Endothelial cell of umbilical vein (primary cell): ENCODE data around the gene DNAJC12. TPM values are rescaled to one million over a fixed set of nuclear protein-coding genes. Genes with fewer than 3 reads are reported as not detected.

Experiments
- BruUV-seq: library from RNA; stranded (reverse); fragments of 400-500 nt; replicated peaks from 2 replicates; lab custom pipeline; 2021; lab: Mats Ljungman, UMichigan
- CTCF ChIA-PET: fragments of 300-600, 350-600 bp; sonication (Branson Sonifier 250); formaldehyde crosslinking; loops from one replicate; lab custom pipeline; 2021; ENCODE audit warnings: antibody characterized with exemption, inconsistent platforms; lab: Charles Lee
- POLR2A ChIA-PET: fragments of 300-600, 350-600 bp; sonication (Branson Sonifier 250); formaldehyde crosslinking; loops from one replicate; lab custom pipeline; 2021; ENCODE audit warnings: antibody characterized with exemption, inconsistent platforms; lab: Charles Lee
- DNase-seq: peaks from one replicate; pipeline ENCODE4 v3.0.0-alpha.2; 2011; ENCODE audit warnings: low read depth, low spot score
- FAIRE-seq: peaks from 2 replicates; lab custom pipeline; 2011; peaks lifted over from hg19 to GRCh38; lab: Jason Lieb, UNC
- H2AFZ ChIP-seq: 2 replicates; pipeline ENCODE4 v1.6.0; 2012; ENCODE audit warnings: low read depth, low read length, control low read depth, inconsistent platforms
- H3K27ac ChIP-seq: 2 replicates; pipeline ENCODE4 v1.5.1; 2011; ENCODE audit warnings: low read depth, mild to moderate bottlenecking, control low read depth, low read length, moderate library complexity; ENCODE audit not compliant: insufficient read depth
- H3K27me3 ChIP-seq, 2 experiments: 2 replicates each; pipeline versions ENCODE4 v1.6.0 to v1.6.1; 2011; ENCODE audit warnings: low read length in 2 of 2, mixed read lengths in 1 of 2; ENCODE audit not compliant: control insufficient read depth in 2 of 2, insufficient read depth in 2 of 2
- H3K36me3 ChIP-seq, 2 experiments: 2 replicates in 1 of 2; 3 replicates in 1 of 2; pipeline ENCODE4 v1.5.1; 2011; ENCODE audit warnings: low read length in 2 of 2, mild to moderate bottlenecking in 1 of 2, moderate library complexity in 1 of 2; ENCODE audit not compliant: control insufficient read depth in 2 of 2, insufficient read depth in 2 of 2; ENCODE audit errors: extremely low read depth in 1 of 2
- H3K4me1 ChIP-seq: 3 replicates; pipeline ENCODE4 v1.5.1; 2011; ENCODE audit warnings: mild to moderate bottlenecking, low read length; ENCODE audit not compliant: control insufficient read depth, insufficient read depth; ENCODE audit errors: extremely low read depth
- H3K4me2 ChIP-seq: 2 replicates; pipeline ENCODE4 v1.6.1; 2011; ENCODE audit warnings: low read length, control low read depth, mixed read lengths; ENCODE audit not compliant: insufficient read depth
- H3K4me3 ChIP-seq, 3 experiments: fragments of 200-600 bp in 1 of 3; sonication (generic), shearing (Covaris generic) in 1 of 3; replicated peaks in 1 of 3; 2 replicates each; pipeline ENCODE4 v1.5.1; 2011 to 2016; ENCODE audit warnings: control low read depth in 3 of 3, low read length in 3 of 3, mild to moderate bottlenecking in 2 of 3, inconsistent platforms in 1 of 3, low read depth in 1 of 3, moderate library complexity in 1 of 3; ENCODE audit not compliant: insufficient read depth in 1 of 3
- H3K79me2 ChIP-seq: 2 replicates; pipeline ENCODE4 v1.6.0; 2012; ENCODE audit warnings: low read length, inconsistent platforms; ENCODE audit not compliant: control insufficient read depth, insufficient read depth
- H3K9ac ChIP-seq: replicated peaks from 2 replicates; pipeline ENCODE3; 2011; ENCODE audit warnings: low read length, control low read depth; ENCODE audit not compliant: insufficient read depth; ENCODE audit errors: extremely low read depth
- H3K9me1 ChIP-seq: replicated peaks from 3 replicates; pipeline ENCODE4 v1.6.0; 2011; ENCODE audit warnings: mild to moderate bottlenecking, low read length; ENCODE audit not compliant: control insufficient read depth, insufficient read depth; ENCODE audit errors: extremely low read depth
- H3K9me3 ChIP-seq: replicated peaks from 2 replicates; pipeline ENCODE4 v1.5.1; 2012; ENCODE audit warnings: low read length, inconsistent platforms; ENCODE audit not compliant: control insufficient read depth, insufficient read depth
- H4K20me1 ChIP-seq: replicated peaks from 2 replicates; pipeline ENCODE3; 2011; ENCODE audit warnings: mild to moderate bottlenecking, low read length; ENCODE audit not compliant: control insufficient read depth, insufficient read depth; ENCODE audit errors: extremely low read depth
- CTCF ChIP-seq, 2 donors: IDR thresholded peaks; 1 replicate in 1 of 2; 2 replicates in 1 of 2; pipeline ENCODE4 v1.5.1; 2011; ENCODE audit warnings: low read length in 2 of 2, mild to moderate bottlenecking in 2 of 2, moderate library complexity in 2 of 2, control low read depth in 1 of 2, inconsistent platforms in 1 of 2, low read depth in 1 of 2; ENCODE audit not compliant: insufficient read depth in 1 of 2; ENCODE audit errors: extremely low read depth in 1 of 2
- EZH2 ChIP-seq: IDR thresholded peaks from 2 replicates; pipeline ENCODE4 v1.6.1; 2012; ENCODE audit warnings: borderline replicate concordance, low read depth, mild to moderate bottlenecking, moderate library complexity, low read length, inconsistent platforms; ENCODE audit not compliant: severe bottlenecking
- FOS ChIP-seq: IDR thresholded peaks from 2 replicates; pipeline ENCODE4 v1.6.1; 2011; ENCODE audit warnings: mild to moderate bottlenecking, low read length, moderate library complexity, borderline replicate concordance; ENCODE audit not compliant: insufficient read depth
- GATA2 ChIP-seq: IDR thresholded peaks from 2 replicates; pipeline ENCODE4 v1.7.0; 2011; ENCODE audit warnings: low read depth, mild to moderate bottlenecking, moderate library complexity, mixed read lengths, low read length; ENCODE audit not compliant: insufficient read length, insufficient read depth
- MAX ChIP-seq: IDR thresholded peaks from 2 replicates; pipeline ENCODE4 v1.6.1; 2011; ENCODE audit not compliant: insufficient read depth, insufficient read length
- MYC ChIP-seq: IDR thresholded peaks from one replicate; pipeline ENCODE4 v1.6.1; 2011; ENCODE audit warnings: mild to moderate bottlenecking, low read depth, low read length
- POLR2A ChIP-seq: IDR thresholded peaks from 2 replicates; pipeline ENCODE4 v1.6.1; 2012; ENCODE audit warnings: low read depth, mild to moderate bottlenecking, control low read depth, low read length
- POLR2AphosphoS5 ChIP-seq: IDR thresholded peaks from 2 replicates; pipeline ENCODE4 v1.6.1; 2012; ENCODE audit warnings: low read depth, mild to moderate bottlenecking, control low read depth, low read length, moderate library complexity; ENCODE audit not compliant: insufficient read depth
- dilution Hi-C: fragments of 300-500 bp; cut with MboI; formaldehyde crosslinking; loops from one replicate; pipeline ENCODE4 v1.15.0; 2019; ENCODE audit warnings: low sequenced_read_pairs; ENCODE audit not compliant: extremely low pct_ligation_motif_present
- intact Hi-C: fragments of 100-400 bp; cut with micrococcal nuclease; formaldehyde crosslinking; loops from one replicate; pipeline ENCODE4 v1.10.0; 2022
- polyA plus RNA-seq, 4 experiments: library from polyadenylated mRNA; depleted of rRNA in 3 of 4; stranded (reverse) in 3 of 4; unstranded in 1 of 4; fragments of >200 nt; gene quantifications; 2 replicates each; pipeline versions ENCODE4 v1.2.1 to v1.2.3, GENCODE V29; 2011 to 2012; ENCODE audit warnings: missing spikeins in 1 of 4
- total RNA-seq: library from RNA; stranded (reverse); gene quantifications from 2 replicates; pipeline ENCODE4 v1.2.3, GENCODE V29; 2021

Gene DNAJC12
- total and polyA plus RNA-seq, 2 donors (not counting 3 experiments of a cell fraction or from before 2014, with no cell fraction given): 0.54 to 1.0 TPM

- Histone ChIP-seq H3K79me2 (no peaks in the 10 kb centered on the region), H3K4me2 (no peak overlapping the region), H3K9me1 (no peaks in the 10 kb centered on the region), H3K9me3 (no peaks in the 10 kb centered on the region), H2AFZ (no peak overlapping the region), H3K27me3 (no peaks in the 10 kb centered on the region), H3K4me1 (no peaks in the 10 kb centered on the region), H3K9ac (no peak overlapping the region), H4K20me1 (no peaks in the 10 kb centered on the region), H3K36me3 (no peaks in the 10 kb centered on the region), H3K4me3 (no peak overlapping the region), H3K27ac (no peak overlapping the region)
- TF ChIP-seq CTCF (IDR thresholded peaks at IDR 0.05; ENCODE audit: extremely low read depth in 1 of 2, insufficient read depth in 1 of 2, low read depth in 1 of 2, low read length in 2 of 2): no peak
- no peak for TF ChIP-seq EZH2
- TF ChIP-seq FOS: no peak
- no peak for TF ChIP-seq POLR2AphosphoS5
- TF ChIP-seq GATA2: no peak
- no peak for TF ChIP-seq MAX
- no peak for TF ChIP-seq MYC
- TF ChIP-seq POLR2A: no peak
- ChIA-PET POLR2A (no interaction called here), CTCF (interaction anchor here (0.7 to 1.3 kb wide), 2 partner anchors 13 kb away, joined by 3 to 5 read pairs; no protein-coding TSS in a partner anchor)
- DNase-seq: no peak
- intact Hi-C loops: no loop called here
- no TSS peak for BruUV-seq
- dilution Hi-C loops: no loop called here
- FAIRE-seq: no peak
These were observed 36.9 kb downstream of the DNAJC12 start for GRCh38 chr10:67801118-67801517.
